HG02885 (cell line): ENCODE measurements around the gene LRP5.
"Not testable (repeated sequence)": the region's sequence is repeated elsewhere in the genome, so short reads cannot be mapped to it uniquely, and the experiment has no call there.

Experiments
- ATAC-seq: cut with Tn5 transposase; IDR thresholded peaks from one replicate; pipeline ENCODE4 v1.9.1; 2021; ENCODE audit warnings: mild to moderate bottlenecking; ENCODE audit not compliant: unreplicated experiment, poor library complexity

Gene LRP5

DNA sequence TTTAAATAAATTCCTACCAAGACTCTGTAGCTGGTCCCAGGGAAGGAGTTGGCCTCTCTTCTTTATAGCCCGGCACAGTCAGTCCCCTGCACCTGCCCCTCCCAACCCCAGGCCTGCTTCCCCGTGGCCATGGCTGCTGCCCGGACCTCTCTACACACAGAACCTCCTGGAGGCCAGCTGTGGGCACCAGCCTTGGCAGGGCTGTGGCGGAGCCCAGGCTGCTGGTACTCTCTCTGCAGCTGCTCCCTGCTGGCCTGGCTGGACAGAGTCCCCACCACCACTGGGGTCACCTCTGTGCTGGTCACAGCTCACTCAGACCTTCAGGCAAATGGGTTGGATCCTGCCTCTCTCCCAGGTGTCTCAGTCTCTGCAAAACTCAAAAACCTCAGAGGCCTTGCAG is 69.3 kb downstream of the LRP5 start:
- no peak for ATAC-seq

DNA sequence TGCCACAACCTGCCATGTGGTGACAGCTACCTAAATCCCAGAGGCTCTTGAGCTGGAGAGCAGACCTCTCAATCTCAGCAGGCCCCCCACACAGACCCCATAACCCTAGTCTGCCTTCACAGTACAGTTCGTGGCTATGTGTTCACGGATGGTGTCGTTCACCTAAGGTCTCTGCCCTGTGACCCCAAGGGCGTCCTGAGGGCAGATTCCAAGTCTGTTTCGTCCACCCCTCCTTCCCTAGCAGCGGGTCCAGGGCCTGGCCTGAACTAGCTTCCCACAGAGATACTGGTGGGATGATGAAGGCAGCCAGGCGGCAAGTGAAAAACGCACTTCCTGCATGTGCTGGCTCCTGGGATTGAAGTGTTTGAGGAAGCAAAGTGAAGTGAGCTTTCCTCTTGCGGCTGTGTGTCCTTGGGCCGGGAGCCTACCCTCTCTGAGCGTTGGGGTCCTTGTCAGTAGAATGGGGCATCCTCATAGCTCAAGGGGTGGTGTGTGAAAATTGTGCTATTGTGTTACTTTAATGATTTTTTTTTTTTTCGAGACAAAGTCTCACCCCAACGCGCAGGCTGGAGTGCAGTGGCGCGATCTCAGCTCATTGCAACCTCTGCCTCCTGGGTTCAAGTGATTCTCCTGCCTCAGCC is 70.1 kb downstream of the LRP5 start:
- ATAC-seq, result no peak

DNA sequence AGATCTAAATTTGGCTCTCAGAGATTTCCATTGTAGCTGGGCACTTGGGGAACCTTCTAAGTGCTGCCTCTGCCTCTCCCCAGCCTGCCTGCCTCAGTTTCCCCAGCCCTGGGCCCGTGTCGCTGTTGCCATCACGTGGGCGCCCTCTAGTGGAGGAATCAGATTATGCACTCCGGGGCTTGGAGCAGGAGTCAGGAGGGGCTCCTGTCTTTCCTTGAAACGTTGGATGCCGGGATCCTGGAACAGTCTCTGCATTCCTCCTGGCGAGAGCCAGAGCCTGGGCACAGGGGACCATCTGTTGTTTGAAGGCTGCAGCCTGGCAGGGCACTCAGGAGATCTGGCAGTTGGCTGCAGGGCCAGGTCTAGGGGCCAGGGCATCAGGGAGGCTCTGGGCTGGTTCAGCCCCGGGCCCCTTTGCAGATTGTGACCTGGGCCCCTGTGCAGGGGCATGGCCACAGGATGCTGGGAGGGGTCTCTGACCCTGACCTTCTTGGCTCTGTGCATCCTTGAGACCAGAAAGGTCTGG is 71.6 kb downstream of the LRP5 start:
- no peak for ATAC-seq

DNA sequence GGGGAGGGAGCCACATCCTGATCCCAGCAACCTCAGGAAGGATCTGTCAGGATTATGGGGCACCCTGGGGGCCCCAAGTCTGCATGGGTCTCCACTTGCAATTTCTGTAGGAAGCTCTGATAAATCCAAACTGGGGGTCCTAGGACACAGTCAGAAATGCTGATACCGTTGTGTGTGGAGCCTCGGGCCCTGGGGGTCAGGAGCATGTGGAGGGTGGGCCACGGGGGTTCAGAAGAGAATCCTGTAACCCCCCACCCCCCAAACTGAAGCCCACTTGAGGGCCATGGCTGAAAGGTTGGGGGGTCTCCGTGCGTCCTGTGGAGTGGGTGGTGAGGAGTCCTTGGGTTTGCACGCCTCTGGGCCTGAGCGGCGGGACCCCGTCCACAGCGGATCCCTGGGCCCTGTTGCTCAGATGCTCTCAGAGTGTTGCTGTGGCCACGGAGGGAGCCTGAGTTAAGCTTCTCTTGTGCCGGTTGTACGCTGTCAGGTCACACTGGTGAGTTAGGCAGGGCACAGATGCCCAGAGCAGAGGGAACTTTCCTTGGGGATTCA is 72.2 kb downstream of the LRP5 start:
- ATAC-seq, result no peak

DNA sequence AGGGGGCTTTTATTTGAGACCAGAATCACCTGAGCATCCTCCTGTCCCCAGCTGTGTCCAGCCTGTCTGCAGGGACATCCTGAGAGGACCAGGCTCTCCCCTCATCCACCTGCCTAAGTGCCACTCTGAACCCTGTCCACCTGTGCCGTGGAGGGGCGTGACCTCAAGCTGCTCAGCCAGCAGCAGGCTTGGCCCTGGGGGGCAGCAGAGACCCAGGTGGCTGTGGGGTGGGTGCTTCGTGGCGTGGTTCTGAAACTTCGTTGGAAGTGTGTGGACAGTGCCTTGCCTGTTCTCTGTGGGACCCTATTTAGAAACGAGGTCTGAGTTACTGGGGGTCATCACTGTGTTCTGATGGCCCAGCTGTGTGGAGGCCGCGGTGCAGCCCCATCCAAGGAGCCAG is 72.7 kb downstream of the LRP5 start:
- ATAC-seq, result no peak

DNA sequence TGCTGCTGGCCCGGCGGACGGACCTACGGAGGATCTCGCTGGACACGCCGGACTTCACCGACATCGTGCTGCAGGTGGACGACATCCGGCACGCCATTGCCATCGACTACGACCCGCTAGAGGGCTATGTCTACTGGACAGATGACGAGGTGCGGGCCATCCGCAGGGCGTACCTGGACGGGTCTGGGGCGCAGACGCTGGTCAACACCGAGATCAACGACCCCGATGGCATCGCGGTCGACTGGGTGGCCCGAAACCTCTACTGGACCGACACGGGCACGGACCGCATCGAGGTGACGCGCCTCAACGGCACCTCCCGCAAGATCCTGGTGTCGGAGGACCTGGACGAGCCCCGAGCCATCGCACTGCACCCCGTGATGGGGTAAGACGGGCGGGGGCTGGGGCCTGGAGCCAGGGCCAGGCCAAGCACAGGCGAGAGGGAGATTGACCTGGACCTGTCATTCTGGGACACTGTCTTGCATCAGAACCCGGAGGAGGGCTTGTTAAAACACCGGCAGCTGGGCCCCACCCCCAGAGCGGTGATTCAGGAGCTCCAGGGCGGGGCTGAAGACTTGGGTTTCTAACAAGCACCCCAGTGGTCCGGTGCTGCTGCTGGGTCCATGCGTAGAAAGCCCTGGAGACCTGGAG is 74.1 kb downstream of the LRP5 start:
- no peak for ATAC-seq

DNA sequence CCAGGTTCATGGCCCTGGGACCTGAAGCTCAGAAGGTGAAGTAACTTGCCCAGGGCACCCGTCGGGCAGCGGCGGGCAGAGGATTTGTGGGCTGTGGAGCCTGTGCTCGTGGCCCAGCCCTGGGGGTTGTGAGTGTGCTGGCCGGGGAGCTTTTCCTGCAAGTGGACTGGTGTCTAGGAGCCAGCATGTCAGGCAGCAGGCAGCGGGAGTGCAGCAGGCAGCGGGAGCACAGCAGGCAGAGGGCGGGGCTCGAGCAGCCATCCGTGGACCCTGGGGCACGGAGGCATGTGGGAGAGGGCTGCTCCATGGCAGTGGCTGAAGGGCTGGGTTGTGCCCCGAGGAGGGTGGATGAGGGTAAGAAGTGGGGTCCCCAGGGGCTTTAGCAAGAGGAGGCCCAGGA is 75.4 kb downstream of the LRP5 start:
- ATAC-seq, result no peak

DNA sequence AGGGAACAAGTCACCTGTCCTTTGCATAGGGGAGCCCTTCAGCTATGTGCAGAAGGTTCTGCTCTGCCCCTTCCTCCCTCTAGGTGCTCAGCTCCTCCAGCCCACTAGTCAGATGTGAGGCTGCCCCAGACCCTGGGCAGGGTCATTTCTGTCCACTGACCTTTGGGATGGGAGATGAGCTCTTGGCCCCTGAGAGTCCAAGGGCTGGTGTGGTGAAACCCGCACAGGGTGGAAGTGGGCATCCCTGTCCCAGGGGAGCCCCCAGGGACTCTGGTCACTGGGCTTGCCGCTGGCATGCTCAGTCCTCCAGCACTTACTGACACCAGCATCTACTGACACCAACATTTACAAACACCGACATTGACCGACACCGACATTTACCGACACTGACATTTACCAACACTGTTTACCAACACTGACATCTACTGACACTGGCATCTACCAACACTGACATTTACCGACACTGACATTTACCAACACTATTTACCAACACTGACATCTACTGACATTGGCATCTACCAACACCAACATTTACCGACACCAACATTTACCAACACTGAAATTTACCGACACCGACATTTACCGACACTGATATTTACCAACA is 76.3 kb downstream of the LRP5 start:
- ATAC-seq, result no peak

DNA sequence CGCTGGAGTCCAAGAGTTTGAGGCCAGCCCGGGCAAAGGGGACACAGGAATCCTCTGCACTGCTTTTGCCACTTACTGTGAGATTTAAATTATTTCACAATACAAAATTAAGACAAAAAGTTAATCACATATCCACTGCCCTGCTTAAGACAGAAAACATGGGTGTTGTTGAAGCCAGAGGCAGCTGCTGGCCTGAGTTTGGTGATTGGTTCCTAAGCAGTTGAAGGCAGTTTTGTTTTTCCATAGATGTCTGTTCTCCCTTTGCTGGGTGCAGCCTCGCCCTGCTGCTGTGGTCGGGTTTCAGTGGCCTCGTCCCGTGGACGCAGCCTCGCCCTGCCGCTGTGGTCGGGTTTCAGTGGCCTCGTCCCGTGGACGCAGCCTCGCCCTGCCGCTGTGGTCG is 77.9 kb downstream of the LRP5 start:
- ATAC-seq, result no peak

DNA sequence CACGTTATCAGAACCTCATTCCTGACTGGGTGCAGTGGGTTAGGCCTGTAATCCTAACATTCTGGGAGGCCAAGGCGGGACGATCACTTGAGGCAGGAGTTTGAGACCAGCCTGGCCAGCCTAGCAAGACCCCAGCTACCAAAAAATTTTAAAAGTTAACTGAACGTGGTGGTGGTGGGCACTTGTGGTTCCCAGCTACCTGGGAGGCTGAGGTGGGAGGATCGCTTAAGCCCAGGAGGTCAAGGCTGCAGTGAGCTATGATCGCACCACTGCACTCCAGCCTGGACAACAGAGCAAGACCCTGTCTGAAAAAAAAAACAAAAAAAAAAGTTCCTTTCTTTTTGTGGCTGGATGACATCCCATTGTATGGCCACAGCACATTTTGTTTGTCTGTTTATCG is 80.4 kb downstream of the LRP5 start:
- ATAC-seq, result no peak

DNA sequence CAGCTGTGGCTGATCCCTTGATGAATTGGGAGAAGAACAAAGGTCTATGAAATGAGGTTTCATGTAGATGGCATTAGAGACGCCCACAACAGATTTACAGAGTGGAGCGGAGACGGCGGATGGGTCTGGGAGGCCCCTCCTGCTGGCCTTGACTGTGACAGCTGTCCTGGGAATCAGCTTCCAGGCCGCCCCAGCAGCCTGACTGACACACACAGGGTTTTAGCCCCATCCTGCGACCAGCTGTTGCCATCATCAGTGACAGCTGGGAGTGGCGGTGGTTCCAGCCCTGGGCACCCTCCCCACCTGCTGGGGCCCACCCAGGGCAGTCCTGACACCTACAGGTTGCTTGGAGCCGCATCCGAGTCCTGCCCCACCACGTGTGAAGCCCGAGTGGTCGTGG is 84.1 kb downstream of the LRP5 start:
- no peak for ATAC-seq

DNA sequence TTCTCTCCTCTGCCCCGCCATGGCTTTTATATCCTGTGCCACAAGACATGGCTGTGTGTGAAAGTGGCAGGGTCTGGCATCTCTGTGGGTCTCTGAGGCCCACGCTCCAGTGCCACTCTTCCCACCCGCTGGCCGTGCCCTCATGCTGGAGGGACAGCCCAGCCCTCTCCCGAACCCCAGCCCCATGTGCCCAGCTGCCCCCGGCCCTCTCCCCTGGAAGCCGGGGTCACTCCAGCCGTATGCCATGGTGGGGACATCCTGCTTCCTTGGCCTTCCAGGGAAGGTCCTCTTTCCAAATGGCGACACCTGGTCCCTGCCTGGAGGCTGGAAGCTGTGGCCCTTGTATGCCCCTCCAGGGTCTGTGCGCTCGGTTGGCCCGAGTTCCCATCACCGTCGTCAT is 84.9 kb downstream of the LRP5 start:
- no peak for ATAC-seq

DNA sequence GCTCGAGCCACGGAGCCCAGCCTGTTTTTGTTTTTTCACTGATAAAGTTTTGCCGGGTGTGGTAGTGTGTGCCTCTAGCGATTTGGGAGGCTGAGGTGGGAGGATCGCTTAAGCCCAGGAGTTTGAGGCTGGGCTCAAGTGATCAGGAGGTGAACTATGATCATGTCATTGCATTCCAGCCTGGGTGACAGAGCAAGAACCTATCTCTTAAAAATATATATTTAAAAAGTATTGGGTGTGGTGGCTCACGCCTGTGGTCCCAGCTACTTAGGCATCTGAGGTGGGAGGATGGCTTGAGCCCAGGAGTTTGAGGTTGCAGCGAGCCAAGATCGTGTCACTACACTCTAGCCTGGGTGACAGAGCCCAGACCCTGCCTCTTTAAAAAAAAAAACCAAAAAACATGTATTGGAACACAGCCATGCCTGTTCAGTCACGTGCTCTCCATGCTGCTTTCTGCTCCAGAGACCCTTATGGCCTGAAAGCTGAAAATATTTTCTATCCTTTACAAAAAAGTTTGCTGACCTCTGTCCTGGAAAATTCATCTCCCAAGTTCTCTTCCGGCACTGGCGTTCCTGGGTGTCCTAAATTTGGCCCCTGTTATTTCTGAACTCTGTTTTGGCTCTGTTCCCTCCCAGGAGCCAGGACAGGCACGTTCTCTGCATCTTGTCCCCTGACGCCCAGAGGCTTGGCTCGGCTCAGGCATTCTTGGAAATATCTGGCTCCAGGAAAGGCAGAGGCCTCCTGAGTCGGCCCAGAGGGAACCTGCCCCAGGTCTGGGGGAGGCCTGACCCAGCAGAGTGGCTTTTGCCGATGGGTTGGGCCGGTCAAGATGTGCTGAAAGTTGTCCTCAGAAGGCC is 86.8 kb downstream of the LRP5 start:
- no peak for ATAC-seq

DNA sequence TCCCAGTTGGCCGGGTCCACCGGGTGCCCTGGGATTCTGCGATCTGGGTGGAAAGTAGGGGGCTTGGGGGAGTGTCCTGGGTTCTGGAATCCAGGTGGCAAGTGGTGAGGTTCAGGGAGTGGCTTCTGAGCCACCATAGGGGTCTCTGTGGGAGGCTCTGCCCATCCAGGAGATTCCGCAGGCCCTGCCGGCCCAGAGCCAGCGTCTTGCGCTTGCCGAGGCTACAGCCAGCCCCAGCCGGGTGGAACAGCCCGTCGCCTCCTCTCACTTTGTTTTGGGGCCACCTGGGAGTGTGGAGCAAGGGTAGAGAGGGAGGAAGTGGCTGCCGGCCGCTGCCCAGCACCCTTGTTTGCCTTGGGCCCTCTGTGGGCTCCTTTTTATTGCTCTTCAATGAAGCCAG is 87.5 kb downstream of the LRP5 start:
- ATAC-seq, result no peak

DNA sequence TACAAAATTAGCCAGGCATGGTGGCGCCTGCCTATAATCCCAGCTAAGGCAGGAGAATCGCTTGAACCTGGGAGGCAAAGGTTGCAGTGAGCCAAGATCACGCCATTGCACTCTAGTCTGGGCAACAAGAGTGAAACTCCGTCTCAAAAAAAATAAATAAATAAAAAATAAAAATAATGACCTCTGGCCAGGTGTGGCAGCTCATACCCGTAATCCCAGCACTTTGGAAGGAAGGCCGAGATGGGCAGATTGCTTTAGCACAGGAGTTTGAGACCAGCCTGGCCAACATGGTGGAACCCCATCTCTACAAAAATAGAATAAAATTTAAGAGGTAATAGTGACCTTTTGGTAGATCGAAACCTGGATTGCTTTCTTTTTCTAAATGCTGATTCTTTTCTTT is 88.2 kb downstream of the LRP5 start:
- not testable (repeated sequence) for ATAC-seq

DNA sequence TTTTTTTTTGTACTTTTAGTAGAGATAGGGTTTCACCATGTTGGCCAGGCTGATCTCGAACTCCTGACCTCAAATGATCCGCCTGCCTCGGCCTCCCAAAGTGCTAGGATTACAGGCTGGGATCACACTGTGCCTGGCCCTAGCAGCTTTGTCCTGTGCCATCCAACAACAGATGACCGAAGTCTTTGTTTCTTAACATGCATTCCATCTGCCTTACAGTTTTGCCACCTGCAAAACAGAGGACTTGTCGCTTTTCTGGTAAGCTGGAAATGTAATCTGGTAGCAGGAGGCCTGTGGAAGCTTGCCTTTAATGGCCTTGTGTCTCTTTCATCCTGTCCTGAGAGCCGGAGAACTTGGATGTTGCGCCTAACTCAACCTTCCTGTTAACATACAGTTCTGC is 89.5 kb downstream of the LRP5 start:
- no peak for ATAC-seq

DNA sequence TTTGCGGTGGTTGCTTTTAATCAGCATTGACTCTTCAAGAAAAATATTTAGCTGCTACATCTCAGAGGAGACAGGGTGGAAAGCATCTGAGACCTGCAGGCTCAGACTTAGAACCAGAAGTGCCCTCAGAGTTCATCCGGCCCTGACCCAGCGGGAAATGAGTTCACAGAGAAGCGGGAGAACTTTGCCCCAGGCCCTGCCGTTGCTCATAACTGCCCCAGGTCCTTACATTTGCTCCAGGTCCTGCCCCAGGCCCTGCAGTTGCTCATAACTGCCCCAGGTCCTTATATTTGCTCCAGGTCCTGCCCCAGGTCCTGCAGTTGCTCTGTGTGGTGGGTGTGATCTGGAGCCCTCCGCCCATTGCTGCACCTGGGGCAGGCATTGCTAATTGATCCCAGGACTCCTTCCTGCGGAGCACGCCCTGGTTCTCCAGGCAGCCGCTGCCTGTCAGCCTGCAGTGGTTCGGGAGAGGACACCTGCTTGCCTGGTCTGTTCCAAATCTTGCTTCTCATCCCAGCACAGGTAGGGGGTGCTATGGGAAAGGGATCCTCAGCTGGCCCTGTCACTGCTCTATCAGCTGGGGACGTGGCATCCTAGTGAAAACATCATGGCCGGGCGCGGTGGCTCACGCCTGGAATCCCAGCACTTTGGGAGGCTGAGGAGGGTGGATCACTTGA is 90.1 kb downstream of the LRP5 start:
- no peak for ATAC-seq

DNA sequence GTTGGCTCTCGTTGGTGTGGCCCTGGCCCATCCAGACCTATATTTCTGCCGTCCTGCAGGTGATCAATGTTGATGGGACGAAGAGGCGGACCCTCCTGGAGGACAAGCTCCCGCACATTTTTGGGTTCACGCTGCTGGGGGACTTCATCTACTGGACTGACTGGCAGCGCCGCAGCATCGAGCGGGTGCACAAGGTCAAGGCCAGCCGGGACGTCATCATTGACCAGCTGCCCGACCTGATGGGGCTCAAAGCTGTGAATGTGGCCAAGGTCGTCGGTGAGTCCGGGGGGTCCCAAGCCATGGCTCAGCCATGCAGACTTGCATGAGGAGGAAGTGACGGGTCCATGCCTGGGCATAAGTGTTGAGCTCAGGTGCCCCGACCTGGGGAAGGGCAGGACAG is 91.0 kb downstream of the LRP5 start:
- no peak for ATAC-seq

DNA sequence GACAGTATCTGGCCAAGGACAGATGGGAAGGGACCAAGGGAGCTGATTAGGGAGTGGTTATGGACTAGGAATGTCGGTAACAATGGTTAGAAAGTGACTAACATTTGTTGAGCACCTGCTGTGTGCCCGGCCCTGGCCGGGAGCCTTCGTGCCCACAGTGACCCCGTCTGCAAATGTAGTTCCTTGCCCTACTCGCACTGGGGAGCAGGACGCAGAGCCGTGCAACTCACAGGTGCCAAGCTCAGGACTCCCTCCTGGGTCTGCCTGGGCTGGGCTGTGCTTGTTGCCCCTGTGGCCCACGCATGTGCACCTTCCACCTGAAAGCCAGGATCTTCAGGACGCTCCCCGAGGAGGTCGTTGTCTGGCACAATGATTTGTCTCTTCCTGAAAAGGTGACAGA is 91.4 kb downstream of the LRP5 start:
- ATAC-seq, result no peak
